ENCODE data around the gene PEAK1. TPM values are rescaled to one million over a fixed set of nuclear protein-coding genes. Genes with fewer than 3 reads are reported as not detected.
"Not testable (repeated sequence)": the region's sequence is repeated elsewhere in the genome, so short reads cannot be mapped to it uniquely, and the experiment has no call there.

PEAK1 gene
- total and polyA plus RNA-seq, 2 experiments from 2014 or later: 7.8 to 34.1 TPM

- not testable (repeated sequence) for H3K27me3 ChIP-seq (ENCODE audit: insufficient read depth); H3K27ac ChIP-seq (ENCODE audit: low read depth); H3K9me2 ChIP-seq (ENCODE audit: insufficient read depth); H3K27me3 Mint-ChIP-seq (ENCODE audit: insufficient read depth, low read depth, poor library complexity); DNase-seq (ENCODE audit: low spot score); H3K9me3 Mint-ChIP-seq; H4K20me1 ChIP-seq (replicated peaks; ENCODE audit: insufficient read depth); H3F3A ChIP-seq (replicated peaks; ENCODE audit: low read depth); H3K4me2 ChIP-seq; H3K4me3 Mint-ChIP-seq; H3K36me3 Mint-ChIP-seq (ENCODE audit: low read depth); H3K36me3 ChIP-seq (ENCODE audit: insufficient read depth); H2AFZ ChIP-seq; ATAC-seq; H3K79me2 ChIP-seq (replicated peaks; ENCODE audit: insufficient read depth); H3K4me1 Mint-ChIP-seq; H3K4me1 ChIP-seq (ENCODE audit: insufficient read depth); H3K27ac Mint-ChIP-seq; H3K4me3 ChIP-seq
Measured at GRCh38 chr15:77176148-77176547, 243.8 kb downstream of the PEAK1 start.

- Histone ChIP-seq H3F3A (replicated peaks; ENCODE audit: low read depth) (no peaks in the 10 kb centered on the region), H3K4me3 (no peak overlapping the region), H2AFZ (no peak overlapping the region), H3K27ac (ENCODE audit: low read depth) (no peak overlapping the region), H3K79me2 (replicated peaks; ENCODE audit: insufficient read depth) (no peaks in the 10 kb centered on the region), H3K27me3 (ENCODE audit: insufficient read depth) (no peaks in the 10 kb centered on the region), H3K36me3 (ENCODE audit: insufficient read depth) (no peaks in the 10 kb centered on the region), H3K4me1 (ENCODE audit: insufficient read depth) (no peaks in the 10 kb centered on the region), H3K4me2 (no peak overlapping the region), H3K9me2 (ENCODE audit: insufficient read depth) (no peaks in the 10 kb centered on the region), H4K20me1 (replicated peaks; ENCODE audit: insufficient read depth) (no peaks in the 10 kb centered on the region)
- Mint-ChIP-seq H3K4me3 (no peak overlapping the region), H3K4me1 (no peaks in the 10 kb centered on the region), H3K36me3 (ENCODE audit: low read depth) (no peaks in the 10 kb centered on the region), H3K9me3 (no peaks in the 10 kb centered on the region), H3K27ac (no peak overlapping the region), H3K27me3 (ENCODE audit: insufficient read depth, low read depth, poor library complexity) (peaks cover 3% of the 10 kb centered on the region)
- DNase-seq (ENCODE audit: low spot score) (no peak), ATAC-seq (no peak)
- no peak for TF ChIP-seq CREB1 (CRISPR knock-in tag; IDR thresholded peaks at IDR 0.05; ENCODE audit: low read depth)
Measured at GRCh38 chr15:77173487-77173886, 246.4 kb downstream of the PEAK1 start.

- no peaks in the 10 kb centered on the region for H4K20me1 ChIP-seq (replicated peaks; ENCODE audit: insufficient read depth)
- no peaks in the 10 kb centered on the region for H3K36me3 Mint-ChIP-seq (ENCODE audit: low read depth)
- no peaks in the 10 kb centered on the region for H3F3A ChIP-seq (replicated peaks; ENCODE audit: low read depth)
- H3K4me2 ChIP-seq: no peak overlapping the region
- H3K9me3 Mint-ChIP-seq: no peaks in the 10 kb centered on the region
- no peaks in the 10 kb centered on the region for H3K27me3 ChIP-seq (ENCODE audit: insufficient read depth)
- no peak overlapping the region for H3K4me3 ChIP-seq
- H3K27me3 Mint-ChIP-seq (ENCODE audit: insufficient read depth, low read depth, poor library complexity): peaks cover 3% of the 10 kb centered on the region
- peaks cover 9% of the 10 kb centered on the region; the same call in 1 of the 2 replicates for H3K4me1 ChIP-seq (ENCODE audit: insufficient read depth)
- H3K9me2 ChIP-seq (ENCODE audit: insufficient read depth): no peaks in the 10 kb centered on the region
- H3K4me3 Mint-ChIP-seq: no peak overlapping the region
- no peaks in the 10 kb centered on the region for H3K79me2 ChIP-seq (replicated peaks; ENCODE audit: insufficient read depth)
- ATAC-seq (no peak), DNase-seq (ENCODE audit: low spot score) (no peak)
- no peak overlapping the region for H3K27ac ChIP-seq (ENCODE audit: low read depth)
- no peak overlapping the region for H3K27ac Mint-ChIP-seq
- no peak overlapping the region for H2AFZ ChIP-seq
- no peaks in the 10 kb centered on the region for H3K36me3 ChIP-seq (ENCODE audit: insufficient read depth)
- peaks cover 7% of the 10 kb centered on the region for H3K4me1 Mint-ChIP-seq
- no peak for TF ChIP-seq ETS1 (IDR thresholded peaks at IDR 0.05)
- no peak for TF ChIP-seq POLR2AphosphoS5 (IDR thresholded peaks at IDR 0.05; ENCODE audit: low read depth)
- TF ChIP-seq REST (IDR thresholded peaks at IDR 0.05; ENCODE audit: unreplicated experiment): no peak
- no peak for TF ChIP-seq ZNF114 (CRISPR knock-in tag; IDR thresholded peaks at IDR 0.05)
- no peak for TF ChIP-seq EZH2phosphoT487 (IDR thresholded peaks at IDR 0.05; ENCODE audit: unreplicated experiment)
- no peak for TF ChIP-seq ZNF331 (CRISPR knock-in tag; IDR thresholded peaks at IDR 0.05; ENCODE audit: low read depth)
- no peak for TF ChIP-seq EZH2 (IDR thresholded peaks at IDR 0.05; ENCODE audit: low read depth, unreplicated experiment)
- no peak for TF ChIP-seq JUNB (IDR thresholded peaks at IDR 0.05; ENCODE audit: unreplicated experiment)
- no peak for TF ChIP-seq CREB1 (CRISPR knock-in tag; IDR thresholded peaks at IDR 0.05; ENCODE audit: low read depth)
- no peak for TF ChIP-seq STAT1 (IDR thresholded peaks at IDR 0.05; ENCODE audit: unreplicated experiment)
- no peak for TF ChIP-seq NANOG (IDR thresholded peaks at IDR 0.05; ENCODE audit: borderline replicate concordance)
- TF ChIP-seq CTCF (conservative IDR thresholded peaks at IDR 0.05; ENCODE audit: low read depth in 2 of 2): no peak
Measured at GRCh38 chr15:77171221-77171967, 248.5 kb downstream of the PEAK1 start.
